Urinary bladder (tissue), 4 donors: Measurements from ENCODE around the gene ZNF579. TPM values are rescaled to one million over a fixed set of nuclear protein-coding genes. Genes with fewer than 3 reads are reported as not detected.
A peak's percentile ranks its signal among the peaks of the same experiment; 100 is the strongest.

Source experiments
- DNase-seq: peaks from one replicate; pipeline ENCODE4 v3.0.0-alpha.2; 2015; ENCODE audit errors: extremely low spot score
- H3K27ac ChIP-seq: one replicate; pipeline ENCODE4 v1.5.1; 2013; ENCODE audit warnings: low read depth, mild to moderate bottlenecking, moderate library complexity
- H3K36me3 ChIP-seq: one replicate; pipeline ENCODE4 v1.6.1; 2013; ENCODE audit warnings: mild to moderate bottlenecking, moderate library complexity; ENCODE audit not compliant: insufficient read depth
- H3K4me1 ChIP-seq: one replicate; pipeline ENCODE4 v1.6.1; 2013; ENCODE audit warnings: mild to moderate bottlenecking, moderate library complexity; ENCODE audit not compliant: insufficient read depth
- H3K4me3 ChIP-seq: one replicate; pipeline ENCODE4 v1.5.1; 2013; ENCODE audit warnings: low read depth, low read length
- WGBS: extraction: QIAGEN DNeasy Blood & Tissue Kit; methylation state at CpG from one replicate; pipeline ENCODE4 v1.1.7; 2013; 5-methylcytosine and 5-hydroxymethylcytosine counted together
- polyA plus RNA-seq: library from polyadenylated mRNA; stranded (reverse); fragments of 200-250 nt; gene quantifications from one replicate; pipeline ENCODE4 v1.2.3, GENCODE V29; 2013
- total RNA-seq: library from RNA; depleted of rRNA; stranded (reverse); fragments of >200 nt; gene quantifications from one replicate; pipeline ENCODE4 v1.2.3, GENCODE V29; 2014
- donor health status: healthy with polysubstance abuse.
- donor health status: healthy.

Gene ZNF579, protein sequence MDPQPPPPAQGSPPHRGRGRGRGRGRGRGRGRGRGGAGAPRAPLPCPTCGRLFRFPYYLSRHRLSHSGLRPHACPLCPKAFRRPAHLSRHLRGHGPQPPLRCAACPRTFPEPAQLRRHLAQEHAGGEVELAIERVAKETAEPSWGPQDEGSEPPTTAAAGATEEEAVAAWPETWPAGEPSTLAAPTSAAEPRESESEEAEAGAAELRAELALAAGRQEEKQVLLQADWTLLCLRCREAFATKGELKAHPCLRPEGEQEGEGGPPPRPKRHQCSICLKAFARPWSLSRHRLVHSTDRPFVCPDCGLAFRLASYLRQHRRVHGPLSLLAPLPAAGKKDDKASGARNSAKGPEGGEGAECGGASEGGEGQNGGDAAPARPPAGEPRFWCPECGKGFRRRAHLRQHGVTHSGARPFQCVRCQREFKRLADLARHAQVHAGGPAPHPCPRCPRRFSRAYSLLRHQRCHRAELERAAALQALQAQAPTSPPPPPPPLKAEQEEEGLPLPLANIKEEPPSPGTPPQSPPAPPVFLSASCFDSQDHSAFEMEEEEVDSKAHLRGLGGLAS
- total RNA-seq, result 1.6 TPM
- polyA plus RNA-seq, result 10.8 TPM

- peak within 1 kb of the TSS; percentile 69 for H3K4me3 ChIP-seq
- WGBS, result 1% methylated on average over 24 of the region's 24 CpGs
- DNase-seq, result no peak
- H3K4me1 ChIP-seq, result no peaks in the 10 kb centered on the region
- H3K27ac ChIP-seq, result peak within 1 kb of the TSS; percentile 77
- H3K36me3 ChIP-seq, result peaks cover 3% of the 10 kb centered on the region
These were observed at the start of gene ZNF579 for GRCh38 chr19:55580628-55581144. ZNF579 (minus strand) TSS chr19:55580848; CDS start chr19:55579639, 1,209 bp downstream.

DNA sequence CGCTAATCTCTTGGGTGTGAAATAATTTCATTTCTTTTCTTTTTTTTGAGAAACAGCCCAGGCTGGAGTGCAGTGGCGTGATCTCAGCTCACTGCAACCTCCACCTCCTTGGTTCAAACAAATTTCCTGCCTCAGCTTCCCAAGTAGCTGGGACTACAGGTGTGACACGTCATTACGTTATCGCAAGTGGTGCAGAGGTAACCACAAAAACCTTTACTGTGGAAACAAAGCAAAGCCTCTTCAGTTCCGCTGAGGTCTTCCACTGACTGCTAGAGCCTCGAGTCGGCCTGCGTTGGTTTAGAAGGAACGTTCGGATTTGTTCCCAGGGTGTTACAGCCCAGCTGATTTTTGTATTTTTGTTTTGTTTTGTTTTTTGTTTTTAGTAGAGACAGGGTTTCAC is 45.7 kb upstream of the ZNF579 start:
- no peaks in the 10 kb centered on the region for H3K36me3 ChIP-seq
- H3K4me3 ChIP-seq, result no peak overlapping the region
- no peaks in the 10 kb centered on the region for H3K4me1 ChIP-seq
- DNase-seq, result no peak
- H3K27ac ChIP-seq, result no peak overlapping the region
- WGBS, result 89% methylated on average over 11 of the region's 11 CpGs

DNA sequence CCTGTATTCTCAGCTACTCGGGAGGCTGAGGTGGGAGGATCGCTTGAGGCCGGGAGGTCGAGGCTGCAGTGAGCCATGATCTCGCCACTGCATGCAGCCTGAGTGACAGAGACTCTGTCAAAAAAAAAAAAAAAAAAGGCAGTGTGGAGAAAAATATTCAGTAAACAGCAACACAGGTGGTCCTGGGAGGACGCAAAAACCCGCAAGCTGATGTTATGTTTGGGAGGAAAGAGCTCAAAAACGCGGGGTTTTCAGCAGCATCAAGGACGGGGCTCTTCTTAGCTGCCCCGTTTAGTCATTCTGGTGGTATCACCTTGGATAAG is 44.3 kb upstream of the ZNF579 start:
- no peak overlapping the region for H3K27ac ChIP-seq
- WGBS, result 46% methylated on average over 11 of the region's 11 CpGs

DNA sequence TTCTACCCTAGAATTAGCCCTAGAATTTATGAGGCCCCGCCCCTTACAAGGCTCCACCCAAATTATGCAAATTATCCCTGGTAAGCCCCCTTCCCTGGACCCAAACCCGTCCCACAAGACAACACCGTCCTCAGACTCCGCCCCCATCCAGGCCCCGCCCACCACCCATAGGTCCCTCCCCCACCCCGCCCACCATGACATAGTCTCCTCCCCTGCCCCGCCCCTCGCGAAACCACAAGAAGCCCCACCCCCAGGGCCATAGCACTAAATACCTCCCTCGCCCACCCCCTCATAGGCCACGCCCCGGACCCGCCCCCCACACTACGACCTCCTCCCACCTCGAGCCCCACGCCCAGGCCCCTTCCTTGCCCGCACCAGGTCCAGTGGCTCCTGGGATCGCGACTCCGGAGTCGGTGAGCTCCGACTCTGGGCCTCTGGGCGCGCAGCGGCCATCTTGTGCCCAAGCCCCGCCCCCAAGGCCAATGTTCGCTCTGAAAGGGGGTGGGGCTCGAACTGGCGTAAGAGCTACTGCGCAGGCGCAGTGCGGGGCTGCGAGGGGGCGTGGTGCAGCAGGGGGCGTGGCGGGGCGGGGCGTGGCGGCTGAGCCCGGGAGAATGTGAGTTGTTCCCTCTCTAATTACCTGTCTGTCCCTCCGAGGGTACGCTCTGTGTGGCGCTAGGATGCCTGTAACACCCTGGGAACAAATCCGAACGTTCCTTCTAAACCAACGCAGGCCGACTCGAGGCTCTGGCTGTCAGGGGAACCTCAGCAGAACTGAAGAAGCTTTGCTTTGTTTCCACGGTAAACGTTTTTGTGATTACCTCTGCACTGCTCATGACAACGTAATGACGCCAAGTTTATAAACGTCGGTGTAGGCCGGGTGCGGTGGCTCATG is 43.7 kb upstream of the ZNF579 start, which contains the start of gene ZNF784:
ZNF784 (minus strand) TSS at position 458 of the 895 bp plus-strand sequence; CDS start at position 453, 5 bp downstream.
- under 1% methylated on average over 56 of the region's 56 CpGs for WGBS
- H3K4me3 ChIP-seq, result peak within 1 kb of the TSS; percentile 49
- no peaks in the 10 kb centered on the region for H3K36me3 ChIP-seq
- H3K27ac ChIP-seq, result peak within 1 kb of the TSS; percentile 95
- DNase-seq, result peak; percentile 83
- H3K4me1 ChIP-seq, result no peaks in the 10 kb centered on the region

More for the DNA sequence above, 44.3 kb upstream of the ZNF579 start:
- H3K36me3 ChIP-seq, result no peaks in the 10 kb centered on the region
- DNase-seq, result no peak
- H3K4me3 ChIP-seq, result no peak overlapping the region
- H3K4me1 ChIP-seq, result no peaks in the 10 kb centered on the region

GRCh38 chr19:55623561-55623960 is 42.9 kb upstream of the ZNF579 start:
- 35% methylated on average over 7 of the region's 7 CpGs for WGBS
- H3K36me3 ChIP-seq, result no peaks in the 10 kb centered on the region
- no peaks in the 10 kb centered on the region for H3K4me1 ChIP-seq
- H3K27ac ChIP-seq, result no peak overlapping the region
- DNase-seq, result no peak
- H3K4me3 ChIP-seq, result no peak overlapping the region

- DNase-seq, result no peak
- H3K27ac ChIP-seq, result no peak overlapping the region
- no peak overlapping the region for H3K4me3 ChIP-seq
- 93% methylated on average over 7 of the region's 7 CpGs for WGBS
- H3K4me1 ChIP-seq, result no peaks in the 10 kb centered on the region
- H3K36me3 ChIP-seq, result no peaks in the 10 kb centered on the region
These were observed 42.5 kb upstream of the ZNF579 start for GRCh38 chr19:55623130-55623529.

- H3K27ac ChIP-seq, result no peak overlapping the region
- WGBS, result 95% methylated on average over 40 of the region's 40 CpGs
- no peaks in the 10 kb centered on the region for H3K36me3 ChIP-seq
- no peak overlapping the region for H3K4me3 ChIP-seq
- no peaks in the 10 kb centered on the region for H3K4me1 ChIP-seq
- no peak for DNase-seq
These were observed 41.8 kb upstream of the ZNF579 start for GRCh38 chr19:55622242-55622969.

DNA sequence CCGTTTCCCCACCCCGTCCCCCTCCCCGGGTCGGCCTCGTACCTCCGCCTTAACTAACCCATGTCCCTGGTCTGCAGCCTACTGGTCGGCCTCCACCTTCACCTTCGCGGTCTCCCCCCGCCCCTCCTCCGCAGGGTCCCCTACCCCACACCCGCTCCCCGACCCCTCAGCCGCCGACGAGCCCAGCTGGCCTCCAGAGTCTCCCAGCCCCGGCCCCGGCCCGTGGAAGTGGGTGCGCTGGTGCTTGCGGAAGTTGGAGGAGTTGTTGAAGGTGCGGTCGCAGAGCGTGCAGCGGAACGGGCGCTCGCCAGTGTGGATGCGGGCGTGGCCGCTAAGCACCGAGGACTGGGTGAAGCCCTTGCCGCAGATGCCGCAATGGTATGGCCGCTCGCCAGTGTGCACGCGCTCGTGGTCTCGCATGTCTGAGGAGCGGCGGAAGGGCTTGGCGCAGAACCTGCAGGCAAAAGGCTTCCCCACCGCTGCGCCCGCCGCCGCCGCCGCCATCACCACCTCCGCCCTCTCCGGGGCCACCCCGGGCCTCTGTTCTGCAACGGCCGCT is 41.1 kb upstream of the ZNF579 start:
- H3K4me1 ChIP-seq, result no peaks in the 10 kb centered on the region
- H3K27ac ChIP-seq, result no peak overlapping the region
- WGBS, result 95% methylated on average over 55 of the region's 55 CpGs

GRCh38 chr19:55621205-55621672 is 40.6 kb upstream of the ZNF579 start:
- no peak overlapping the region for H3K27ac ChIP-seq
- 86% methylated on average over 9 of the region's 9 CpGs for WGBS
- no peak overlapping the region for H3K4me3 ChIP-seq

More for the DNA sequence above, 41.1 kb upstream of the ZNF579 start:
- Histone ChIP-seq H3K4me3 (no peak overlapping the region), H3K36me3 (no peaks in the 10 kb centered on the region)
- no peak for DNase-seq

GRCh38 chr19:55620410-55621204 is 40.0 kb upstream of the ZNF579 start:
- no peak for DNase-seq
- WGBS, result 92% methylated on average over 12 of the region's 12 CpGs
- no peaks in the 10 kb centered on the region for H3K4me1 ChIP-seq

More at GRCh38 chr19:55621205-55621672, 40.6 kb upstream of the ZNF579 start:
- no peak for DNase-seq
- Histone ChIP-seq H3K4me1 (no peaks in the 10 kb centered on the region), H3K36me3 (no peaks in the 10 kb centered on the region)

DNA sequence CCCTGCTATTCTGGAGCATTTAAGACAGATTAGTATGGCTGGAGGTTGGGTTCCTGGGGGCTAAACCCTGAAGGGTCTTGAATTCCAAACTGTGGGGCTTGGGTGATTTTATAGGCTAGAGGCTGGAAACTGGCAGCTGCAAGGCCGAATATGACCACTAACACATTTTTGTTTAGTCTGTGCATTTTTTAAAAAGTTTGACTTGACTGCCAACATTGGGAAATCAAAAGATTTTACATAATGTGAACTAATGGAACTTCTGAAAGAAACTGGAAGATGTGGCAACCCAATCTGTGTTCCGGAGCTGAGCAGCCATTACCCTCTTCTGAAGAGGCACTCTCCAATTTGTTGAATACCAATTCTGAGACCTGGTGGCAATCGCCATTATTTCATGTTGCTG is 38.6 kb upstream of the ZNF579 start:
- no peak for DNase-seq
- H3K36me3 ChIP-seq, result peaks cover 2% of the 10 kb centered on the region
- H3K4me3 ChIP-seq, result no peak overlapping the region
- WGBS, result 68% methylated on average over 3 of the region's 3 CpGs
- H3K27ac ChIP-seq, result no peak overlapping the region
- H3K4me1 ChIP-seq, result no peaks in the 10 kb centered on the region

More at GRCh38 chr19:55620410-55621204, 40.0 kb upstream of the ZNF579 start:
- H3K4me3 ChIP-seq, result no peak overlapping the region
- no peak overlapping the region for H3K27ac ChIP-seq
- H3K36me3 ChIP-seq, result no peaks in the 10 kb centered on the region

- WGBS, result 93% methylated on average over 7 of the region's 7 CpGs
- no peak overlapping the region for H3K27ac ChIP-seq
- H3K4me1 ChIP-seq, result no peaks in the 10 kb centered on the region
- no peak overlapping the region for H3K4me3 ChIP-seq
- peaks cover 2% of the 10 kb centered on the region for H3K36me3 ChIP-seq
- DNase-seq, result no peak
These were observed 37.8 kb upstream of the ZNF579 start for GRCh38 chr19:55618426-55618825.
